GM12892 (cell line): ENCODE measurements around the gene ECPAS.

Experiments used
- POLR2A ChIP-seq: IDR thresholded peaks from 2 replicates; pipeline ENCODE4 v1.6.1; 2011; ENCODE audit warnings: low read depth, low read length, control low read depth
- TAF1 ChIP-seq: IDR thresholded peaks from 2 replicates; pipeline ENCODE4 v1.6.1; 2011; ENCODE audit warnings: low read depth, mild to moderate bottlenecking, control low read depth, low read length, borderline replicate concordance

DNA sequence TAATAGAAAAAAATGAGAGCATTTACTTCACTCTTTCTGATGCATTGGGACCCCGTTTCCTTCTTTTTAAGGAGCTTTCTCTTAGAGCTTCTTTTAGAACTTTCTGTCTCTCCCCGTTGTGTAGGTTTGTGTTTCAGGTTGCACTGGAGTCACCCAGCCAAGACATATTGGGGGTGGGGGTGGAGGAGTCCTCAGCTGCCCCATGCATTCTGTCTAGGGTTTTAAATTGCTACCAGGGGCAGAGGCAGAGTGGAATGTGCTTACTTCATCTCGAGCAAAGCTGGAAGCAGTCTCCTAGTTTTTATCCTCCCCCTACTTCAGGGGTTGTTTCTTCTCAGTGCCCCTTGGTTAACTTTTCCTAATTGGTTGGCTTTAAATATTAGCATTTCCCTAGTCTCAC is 163.6 kb downstream of the ECPAS start:
- TF ChIP-seq POLR2A (no peak), TAF1 (no peak)
